B cell (primary cell): ENCODE measurements around the gene HYAL2. TPM values are rescaled to one million over a fixed set of nuclear protein-coding genes. Genes with fewer than 3 reads are reported as not detected.
A peak's percentile ranks its signal among the peaks of the same experiment; 100 is the strongest.

Experiments
- ATAC-seq: fragments of 200-7000 bp; cut with Tn5 transposase; one replicate; pipeline ENCODE4 v1.10.0; 2021; ENCODE audit warnings: low read depth, mild to moderate bottlenecking, moderate number of reproducible peaks, moderate library complexity
- CTCF ChIA-PET: fragments of 350-600 bp; sonication (Branson Sonifier 250); formaldehyde crosslinking; loops from one replicate; lab custom pipeline; 2021; ENCODE audit warnings: antibody characterized with exemption, inconsistent platforms; lab: Charles Lee
- POLR2A ChIA-PET: fragments of 350-600 bp; sonication (Branson Sonifier 250); formaldehyde crosslinking; loops from one replicate; lab custom pipeline; 2021; ENCODE audit warnings: antibody characterized with exemption; lab: Charles Lee
- DNase-seq: peaks from one replicate; pipeline ENCODE4 v3.0.0; 2013
- H2AFZ ChIP-seq: 2 replicates; pipeline ENCODE4 v1.6.1; 2012; ENCODE audit warnings: mild to moderate bottlenecking, low read depth, low read length; ENCODE audit not compliant: insufficient read depth, poor library complexity, severe bottlenecking
- H3K27ac ChIP-seq, 2 donors: 1 replicate in 1 of 2; 2 replicates in 1 of 2; pipeline ENCODE4 v1.5.1; 2012 to 2013; ENCODE audit warnings: low read length in 2 of 2, mild to moderate bottlenecking in 2 of 2, moderate library complexity in 1 of 2
- H3K27me3 ChIP-seq, 4 experiments: fragments of 200-600 bp in 1 of 4; sonication (generic) in 1 of 4; replicated peaks in 1 of 4; 1 replicate in 2 of 4; 2 replicates in 2 of 4; pipeline versions ENCODE4 v1.6.1 to v1.7.0; 2013 to 2016; ENCODE audit warnings: low read length in 3 of 4, mild to moderate bottlenecking in 2 of 4, mixed read lengths in 1 of 4, moderate library complexity in 1 of 4; ENCODE audit not compliant: insufficient read depth in 4 of 4, control insufficient read depth in 3 of 4; ENCODE audit errors: control extremely low read depth in 1 of 4
- H3K36me3 ChIP-seq, 2 experiments: replicated peaks in 1 of 2; 1 replicate in 1 of 2; 2 replicates in 1 of 2; pipeline versions ENCODE4 v1.6.1 to v1.7.1; 2013; ENCODE audit warnings: low read length in 1 of 2; ENCODE audit not compliant: insufficient read depth in 2 of 2, control insufficient read depth in 1 of 2; ENCODE audit errors: control extremely low read depth in 1 of 2, extremely low read depth in 1 of 2
- H3K4me1 ChIP-seq, 2 donors: fragments of 200-600 bp in 1 of 2; sonication (generic) in 1 of 2; 1 replicate in 1 of 2; 2 replicates in 1 of 2; pipeline versions ENCODE4 v1.5.1 to v1.6.1; 2013 to 2017; ENCODE audit warnings: low read length in 2 of 2; ENCODE audit not compliant: control insufficient read depth in 2 of 2, insufficient read depth in 2 of 2
- H3K4me2 ChIP-seq: replicated peaks from 2 replicates; pipeline ENCODE3; 2012; ENCODE audit warnings: mild to moderate bottlenecking, low read depth, low read length; ENCODE audit not compliant: poor library complexity, severe bottlenecking
- H3K4me3 ChIP-seq, 5 experiments: fragments of 200-600 bp in 1 of 5; sonication (generic) in 1 of 5; 1 replicate in 3 of 5; 2 replicates in 2 of 5; pipeline versions ENCODE4 v1.5.1 to v1.7.0; 2011 to 2016; ENCODE audit warnings: low read length in 4 of 5, mild to moderate bottlenecking in 4 of 5, low read depth in 2 of 5, control low read depth in 1 of 5, moderate library complexity in 1 of 5; ENCODE audit not compliant: insufficient read depth in 1 of 5; ENCODE audit errors: control extremely low read depth in 1 of 5, extremely low read depth in 1 of 5
- H3K79me2 ChIP-seq: fragments of 200-600 bp; sonication (generic); one replicate; pipeline ENCODE4 v1.6.0; 2016; ENCODE audit warnings: low read length; ENCODE audit not compliant: control insufficient read depth, insufficient read depth
- H3K9ac ChIP-seq: fragments of 200-600 bp; sonication (generic); 2 replicates; pipeline ENCODE4 v1.6.1; 2017; ENCODE audit warnings: mild to moderate bottlenecking, low read length, moderate library complexity
- H3K9me3 ChIP-seq, 3 donors: one replicate each; pipeline versions ENCODE4 v1.6.1 to v1.7.1; 2013; ENCODE audit warnings: low read length in 2 of 3; ENCODE audit not compliant: control insufficient read depth in 2 of 3, insufficient read depth in 1 of 3; ENCODE audit errors: control extremely low read depth in 1 of 3
- H4K20me1 ChIP-seq: 2 replicates; pipeline ENCODE4 v1.6.0; 2012; ENCODE audit warnings: mild to moderate bottlenecking, low read length; ENCODE audit not compliant: insufficient read depth, control insufficient read depth, poor library complexity, severe bottlenecking
- H3K27ac Mint-ChIP-seq: one replicate; pipeline ENCODE4 v1.8.0; 2021; ENCODE audit warnings: mixed read lengths
- H3K27me3 Mint-ChIP-seq: one replicate; pipeline ENCODE4 v1.8.0; 2021; ENCODE audit warnings: mixed read lengths
- H3K4me1 Mint-ChIP-seq: one replicate; pipeline ENCODE4 v1.8.0; 2021; ENCODE audit warnings: mixed read lengths
- H3K4me3 Mint-ChIP-seq: one replicate; pipeline ENCODE4 v1.8.0; 2021; ENCODE audit warnings: mixed read lengths
- H3K9me3 Mint-ChIP-seq: one replicate; pipeline ENCODE4 v1.8.0; 2022; ENCODE audit warnings: mixed read lengths; ENCODE audit not compliant: insufficient read depth
- CTCF ChIP-seq: fragments of 200-600 bp; IDR thresholded peaks from one replicate; pipeline ENCODE4 v1.8.0; 2022; ENCODE audit warnings: antibody characterized with exemption, mild to moderate bottlenecking
- EZH2 ChIP-seq: IDR thresholded peaks from 2 replicates; pipeline ENCODE4 v1.6.1; 2012; ENCODE audit warnings: borderline replicate concordance, low read depth, mild to moderate bottlenecking, moderate library complexity, low read length; ENCODE audit not compliant: insufficient read depth, poor library complexity, severe bottlenecking
- WGBS: methylation state at CpG from one replicate; pipeline ENCODE4 v1.1.5; 2013; ENCODE audit warnings: missing lambda C conversion rate; ENCODE audit not compliant: insufficient coverage; 5-methylcytosine and 5-hydroxymethylcytosine counted together
- intact Hi-C: fragments of 100-400 bp; cut with micrococcal nuclease; formaldehyde crosslinking; loops from one replicate; pipeline ENCODE4 v1.10.0; 2022
- polyA plus RNA-seq: library from polyadenylated mRNA; depleted of rRNA; stranded (reverse); fragments of >200 nt; gene quantifications from 2 replicates; pipeline ENCODE4 v1.2.3, GENCODE V29; 2012
- total RNA-seq, 2 donors: library from RNA; stranded (reverse); fragments of 120-200 nt in 1 of 2; gene quantifications; 1 replicate in 1 of 2; 2 replicates in 1 of 2; pipeline versions ENCODE4 v1.2.3 to v1.2.4, GENCODE V29; 2013 to 2022

The HYAL2 gene
- total and polyA plus RNA-seq, 2 donors (not counting 1 experiment from before 2014, with no cell fraction given), result 4.2 to 5.1 TPM

GRCh38 chr3:50340448-50341329, 18.1 kb upstream of the HYAL2 start, which contains the start of gene RASSF1:
RASSF1 (minus strand) TSS chr3:50340836; CDS start chr3:50340805, 31 bp downstream.
- peak within 1 kb of the TSS; percentile 89 for H3K9ac ChIP-seq
- Mint-ChIP-seq H3K27me3 (no peaks in the 10 kb centered on the region), H3K4me3 (peak within 1 kb of the TSS; percentile 96), H3K4me1 (peaks cover 53% of the 10 kb centered on the region), H3K27ac (peak within 1 kb of the TSS; percentile 99), H3K9me3 (no peaks in the 10 kb centered on the region)
- peaks cover 42 to 62% of the 10 kb centered on the region in 2 donors for H3K4me1 ChIP-seq
- H3K27me3 ChIP-seq, result no peaks in the 10 kb centered on the region
- H3K79me2 ChIP-seq, result peaks cover 37% of the 10 kb centered on the region
- under 1% methylated on average over 76 of the region's 85 CpGs for WGBS
- POLR2A ChIA-PET, result interaction anchor here (0.5 to 6.1 kb wide), 11 partner anchors 11 to 1908 kb away, joined by 3 to 96 read pairs (median 4); partner anchors contain the start of genes C3orf18, CYB561D2, HEMK1 and HYAL3
- peak within 1 kb of the TSS; percentile 82 for H2AFZ ChIP-seq
- H3K9me3 ChIP-seq, result no peaks in the 10 kb centered on the region
- peak; percentile 70 for DNase-seq
- peak within 1 kb of the TSS; percentile 97 to 98 for H3K27ac ChIP-seq
- CTCF ChIA-PET, result interaction anchor here (0.5 to 2.0 kb wide), 7 partner anchors 10 to 1421 kb away, joined by 3 to 14 read pairs (median 4); partner anchors contain the start of genes CYB561D2, HYAL3, IFRD2 and NAA80
- H3K36me3 ChIP-seq, result peaks cover 0 to 10% of the 10 kb centered on the region in 2 experiments
- H4K20me1 ChIP-seq, result peaks cover 10% of the 10 kb centered on the region
- TF ChIP-seq CTCF, result no peak
- no peak for TF ChIP-seq EZH2
- H3K4me2 ChIP-seq, result peak within 1 kb of the TSS; percentile 90
- ATAC-seq, result peak; percentile 5
- peak within 1 kb of the TSS; percentile 61 to 86 (median 69) for H3K4me3 ChIP-seq
- intact Hi-C loops, result no loop called here
